RPMI8226 (cell line): ENCODE data around the gene TUBGCP6.
"Not testable (repeated sequence)": the region's sequence is repeated elsewhere in the genome, so short reads cannot be mapped to it uniquely, and the experiment has no call there.

ENCODE experiments used
- DNase-seq: peaks from one replicate; pipeline ENCODE4 v3.0.0-alpha.2; 2015

TUBGCP6 gene

GRCh38 chr22:50207383-50208140, 37.3 kb downstream of the TUBGCP6 start:
- DNase-seq: no peak

- DNase-seq: no peak
These were observed 38.2 kb downstream of the TUBGCP6 start for GRCh38 chr22:50206599-50206998.

- no peak for DNase-seq
These were observed 38.8 kb downstream of the TUBGCP6 start for GRCh38 chr22:50205781-50206569.

- DNase-seq: not testable (repeated sequence)
These were observed 39.8 kb downstream of the TUBGCP6 start for GRCh38 chr22:50204998-50205397.

- DNase-seq: no peak
These were observed 40.3 kb downstream of the TUBGCP6 start for GRCh38 chr22:50204571-50204970.

GRCh38 chr22:50203288-50203687, 41.5 kb downstream of the TUBGCP6 start:
- DNase-seq: no peak

- no peak for DNase-seq
These were observed 42.6 kb downstream of the TUBGCP6 start for GRCh38 chr22:50202130-50202666.

- peak; percentile 40 for DNase-seq
These were observed 43.4 kb downstream of the TUBGCP6 start for GRCh38 chr22:50201191-50202129.

GRCh38 chr22:50200461-50201190, 44.2 kb downstream of the TUBGCP6 start, which contains the start of gene SELENOO:
SELENOO (plus strand) TSS chr22:50201011; CDS start chr22:50201037, 26 bp downstream.
- peak; percentile 92 for DNase-seq

GRCh38 chr22:50199829-50200460, 44.9 kb downstream of the TUBGCP6 start:
- DNase-seq: no peak

- DNase-seq: no peak
These were observed 45.5 kb downstream of the TUBGCP6 start for GRCh38 chr22:50199251-50199721.

GRCh38 chr22:50198624-50199017, 46.2 kb downstream of the TUBGCP6 start:
- DNase-seq: no peak

- no peak for DNase-seq
These were observed 46.8 kb downstream of the TUBGCP6 start for GRCh38 chr22:50197856-50198623.

- no peak for DNase-seq
These were observed 47.6 kb downstream of the TUBGCP6 start for GRCh38 chr22:50197000-50197800.

GRCh38 chr22:50196256-50196655, 48.6 kb downstream of the TUBGCP6 start:
- no peak for DNase-seq

- DNase-seq: no peak
These were observed 50.6 kb downstream of the TUBGCP6 start for GRCh38 chr22:50194037-50194805.

- DNase-seq: no peak
These were observed 51.2 kb downstream of the TUBGCP6 start for GRCh38 chr22:50193621-50194020.

GRCh38 chr22:50192436-50193204, 52.2 kb downstream of the TUBGCP6 start:
- no peak for DNase-seq
